ENCODE data around the gene WDR5B. TPM values are rescaled to one million over a fixed set of nuclear protein-coding genes. Genes with fewer than 3 reads are reported as not detected.
"Not testable (repeated sequence)": the region's sequence is repeated elsewhere in the genome, so short reads cannot be mapped to it uniquely, and the experiment has no call there.

WDR5B gene
- total RNA-seq, 1 experiment from 2014 or later, result 10.5 TPM

DNA sequence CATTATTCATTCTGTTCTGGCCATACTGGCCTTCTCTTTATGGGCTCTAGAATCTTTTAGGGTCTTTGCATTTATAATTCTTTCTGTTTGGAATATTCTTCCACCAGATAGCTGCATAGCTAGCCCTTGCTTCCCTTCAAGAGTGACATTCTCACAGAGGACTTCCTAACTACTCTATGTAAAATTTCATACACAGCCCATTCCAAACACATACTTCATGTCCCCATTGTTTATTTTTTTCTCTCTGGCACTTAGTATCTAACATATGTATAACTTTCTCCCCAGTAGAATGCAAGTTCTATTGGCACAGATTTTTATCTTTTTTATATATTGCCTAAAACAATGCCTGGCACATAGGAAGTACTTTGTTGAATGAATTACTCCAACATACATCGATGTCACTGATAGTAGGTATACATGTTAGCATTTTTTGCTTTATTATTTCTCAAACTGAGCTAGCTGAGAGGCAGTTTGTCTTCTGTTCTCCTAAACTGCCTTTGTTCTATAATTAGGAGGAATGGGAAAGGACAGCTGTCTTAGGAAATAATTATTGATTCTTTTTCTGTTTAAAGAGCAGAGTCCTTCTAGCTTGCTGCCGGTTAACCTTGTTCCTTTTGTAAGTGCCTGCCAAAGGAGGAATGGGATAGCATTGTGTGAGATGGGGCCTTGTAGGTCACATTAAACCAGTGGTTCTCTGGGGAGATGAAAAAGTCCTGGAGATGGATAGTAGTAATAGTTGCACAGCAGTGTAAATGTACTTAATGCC lies 24.0 kb downstream of the WDR5B start:
- H3K4me3 ChIP-seq, result no peak overlapping the region
- H3K9me3 ChIP-seq, result no peaks in the 10 kb centered on the region
- peaks cover 2% of the 10 kb centered on the region; the same call in 1 of the 2 replicates for H3K36me3 ChIP-seq
- no peaks in the 10 kb centered on the region for H3K27me3 ChIP-seq
- DNase-seq, result no peak

DNA sequence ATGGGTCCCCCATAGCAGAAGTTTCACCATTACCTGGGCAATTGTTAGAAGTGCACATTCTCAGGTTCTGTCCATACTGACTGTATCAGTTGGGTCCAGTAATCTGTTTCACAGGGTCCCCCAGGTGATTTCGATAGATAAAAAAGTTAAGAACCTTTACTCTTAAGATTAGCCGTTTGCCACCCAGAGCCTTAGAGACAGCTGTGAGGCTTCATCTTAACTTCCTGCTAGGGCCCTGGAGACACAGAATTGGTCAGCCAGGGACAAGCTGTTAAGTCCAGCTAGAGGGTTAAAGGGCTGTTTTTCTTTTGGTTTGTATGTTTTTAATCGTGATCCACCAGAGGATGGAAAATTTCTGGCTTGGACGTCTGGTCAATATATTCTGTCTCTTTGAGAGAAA lies 25.2 kb downstream of the WDR5B start:
- Histone ChIP-seq H3K9me3 (no peaks in the 10 kb centered on the region), H3K4me3 (no peak overlapping the region), H3K36me3 (peaks cover 2% of the 10 kb centered on the region), H3K27me3 (no peaks in the 10 kb centered on the region)
- DNase-seq, result no peak

DNA sequence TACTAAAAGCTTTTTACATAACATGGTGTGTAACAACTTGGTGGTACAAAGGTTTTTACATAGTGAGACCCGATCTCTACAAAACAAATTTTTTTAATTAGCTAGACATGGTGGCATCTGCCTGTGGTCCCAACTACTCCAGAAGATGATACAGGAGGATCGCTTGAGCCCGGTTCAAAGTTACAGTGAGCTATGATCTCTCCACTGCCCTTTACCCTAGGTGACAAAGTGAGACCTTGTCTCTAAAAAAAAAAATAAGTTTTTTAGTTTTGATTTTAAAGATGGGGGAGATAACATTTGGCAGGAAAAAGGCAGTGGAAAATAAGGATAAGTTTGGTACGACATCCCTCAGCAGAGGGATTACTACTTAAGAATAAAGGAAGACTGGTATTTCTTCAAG lies 26.0 kb downstream of the WDR5B start:
- no peaks in the 10 kb centered on the region for H3K9me3 ChIP-seq
- H3K27me3 ChIP-seq, result no peaks in the 10 kb centered on the region
- H3K36me3 ChIP-seq, result peaks cover 4% of the 10 kb centered on the region
- H3K4me3 ChIP-seq, result no peak overlapping the region
- DNase-seq, result no peak

DNA sequence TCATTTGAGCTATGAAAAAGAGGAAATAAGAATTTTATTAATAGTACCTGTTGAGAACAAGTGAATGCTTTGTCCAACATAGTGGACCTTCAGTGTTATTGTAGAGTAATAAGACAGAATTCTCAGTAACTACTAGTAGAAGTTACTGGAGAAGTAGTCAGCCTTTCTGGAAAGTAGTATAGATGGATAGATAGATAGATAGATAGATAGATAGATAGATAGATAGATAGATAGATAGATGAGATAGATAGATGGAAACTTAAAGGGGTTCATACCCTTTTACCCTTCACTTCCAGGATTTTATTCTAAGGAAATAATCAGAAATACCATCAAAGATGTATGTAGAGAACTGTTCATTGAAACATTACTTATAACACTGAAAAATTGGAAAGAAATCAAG lies 26.7 kb downstream of the WDR5B start:
- no peaks in the 10 kb centered on the region for H3K27me3 ChIP-seq
- no peak for DNase-seq
- peaks cover 4% of the 10 kb centered on the region for H3K36me3 ChIP-seq
- H3K9me3 ChIP-seq, result no peaks in the 10 kb centered on the region
- H3K4me3 ChIP-seq, result no peak overlapping the region

DNA sequence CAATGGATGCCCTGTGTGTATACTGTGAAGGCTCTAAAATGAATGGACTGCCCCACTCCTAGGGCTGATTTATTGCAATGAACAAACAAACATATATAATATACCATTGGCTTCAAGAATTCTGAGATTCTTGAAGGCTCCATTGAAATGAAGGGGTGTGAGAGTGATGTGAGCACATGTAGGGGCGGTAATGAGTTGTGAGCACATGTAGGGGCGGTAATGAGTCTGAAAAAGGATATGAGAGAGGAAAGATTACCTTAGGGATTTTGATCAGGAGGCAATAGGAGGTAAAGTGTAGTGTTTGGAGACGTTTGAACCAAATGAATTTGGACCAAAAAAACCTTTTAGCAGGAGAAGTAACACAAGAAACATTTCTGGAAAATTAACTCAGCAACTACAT lies 28.2 kb downstream of the WDR5B start:
- Histone ChIP-seq H3K4me3 (no peak overlapping the region), H3K36me3 (peaks cover 4% of the 10 kb centered on the region), H3K9me3 (no peaks in the 10 kb centered on the region), H3K27me3 (no peaks in the 10 kb centered on the region)
- DNase-seq, result no peak

DNA sequence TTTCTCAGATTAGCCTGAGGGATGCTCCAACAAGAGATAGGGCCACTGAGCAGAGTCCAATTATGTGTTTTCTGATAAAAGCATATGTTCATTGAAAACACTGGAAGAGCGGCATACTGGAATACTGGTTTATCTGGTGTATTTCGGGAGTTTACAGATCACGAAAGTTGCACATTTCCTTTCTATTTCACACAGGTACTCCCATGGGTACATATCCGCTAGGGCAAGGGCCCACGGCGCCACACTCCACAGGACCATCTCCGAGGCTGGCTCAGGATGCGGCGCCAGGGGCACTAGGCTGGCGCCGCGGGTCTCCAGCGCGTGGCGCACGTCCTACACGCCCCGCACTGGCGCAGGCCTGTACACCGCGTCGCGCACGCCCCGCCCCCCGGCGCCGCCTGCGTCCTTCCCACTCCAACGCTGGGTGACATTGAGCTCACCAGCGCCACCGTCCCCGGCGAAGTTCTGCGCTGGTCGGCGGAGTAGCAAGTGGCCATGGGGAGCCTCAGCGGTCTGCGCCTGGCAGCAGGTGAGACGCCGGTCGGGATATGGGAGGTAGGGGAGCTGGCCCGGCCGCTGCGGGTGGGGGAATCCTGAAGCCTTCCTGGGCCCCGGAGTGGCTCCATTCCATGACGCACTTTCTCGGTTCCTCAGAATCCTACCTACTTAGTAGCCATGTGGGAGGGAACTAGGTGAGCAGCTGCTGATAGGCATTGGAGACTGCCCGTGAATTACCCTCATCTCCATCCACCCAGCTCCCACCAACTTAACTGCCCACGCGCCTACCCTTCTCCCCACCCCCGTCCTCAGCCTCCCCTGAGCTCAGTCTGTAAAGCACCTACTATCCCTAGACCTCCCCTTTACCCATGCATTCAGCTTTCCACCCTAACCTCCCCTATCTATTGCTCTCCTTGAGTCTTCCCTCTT lies 31.8 kb downstream of the WDR5B start, which contains the start of gene FAM162A:
TSS of gene FAM162A (plus strand) at position 412 of the 927 bp plus-strand sequence. CDS start at position 496, 84 bp downstream.
- peak; percentile 93 for DNase-seq
- peak within 1 kb of the TSS; percentile 89 for H3K4me3 ChIP-seq
- no peaks in the 10 kb centered on the region for H3K27me3 ChIP-seq
- peaks cover 11% of the 10 kb centered on the region for H3K36me3 ChIP-seq
- H3K9me3 ChIP-seq, result no peaks in the 10 kb centered on the region

DNA sequence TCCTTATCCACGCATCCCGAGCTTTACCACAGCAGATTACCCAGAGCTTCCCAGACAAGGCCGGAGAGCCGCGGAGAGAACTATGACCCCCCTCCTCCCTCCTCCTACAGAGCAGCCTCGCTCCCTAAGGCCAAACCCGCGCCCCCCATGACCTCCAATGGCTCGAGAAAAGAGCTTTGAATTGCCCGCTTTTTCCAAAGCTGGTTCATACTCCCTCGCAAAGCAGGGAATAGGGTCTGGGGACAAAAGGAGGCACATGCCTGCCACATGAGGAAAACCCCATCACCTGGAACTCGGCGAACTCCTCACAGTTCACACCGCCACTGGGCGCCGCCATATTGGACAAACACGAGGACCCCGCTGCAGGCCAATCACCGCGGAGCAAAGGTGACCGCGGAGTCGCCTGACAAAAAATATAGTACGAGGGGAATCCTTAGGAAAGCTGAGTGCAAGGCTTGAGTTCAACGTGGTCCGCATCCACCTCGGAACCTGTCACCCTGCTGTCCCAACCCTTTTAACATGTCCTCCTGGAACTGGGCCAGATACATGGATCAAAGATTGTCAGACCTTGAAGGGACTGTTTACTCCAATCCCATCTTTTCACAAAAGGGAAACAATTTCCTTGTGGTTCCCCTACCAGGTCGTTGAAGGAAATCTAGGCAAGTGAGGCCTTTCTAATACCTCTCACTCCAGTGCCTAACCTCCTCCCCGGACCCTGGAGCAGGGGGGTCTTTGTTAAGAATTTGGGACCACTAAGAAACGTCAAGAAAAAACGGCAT lies 32.8 kb downstream of the WDR5B start, which contains the start of gene MIX23:
TSS of gene MIX23 (minus strand) at position 344 of the 779 bp plus-strand sequence. CDS start at position 337, 7 bp downstream.
- Histone ChIP-seq H3K27me3 (no peaks in the 10 kb centered on the region), H3K4me3 (peak within 1 kb of the TSS; percentile 89), H3K36me3 (peaks cover 14% of the 10 kb centered on the region), H3K9me3 (no peaks in the 10 kb centered on the region)
- peak; percentile 91 for DNase-seq

DNA sequence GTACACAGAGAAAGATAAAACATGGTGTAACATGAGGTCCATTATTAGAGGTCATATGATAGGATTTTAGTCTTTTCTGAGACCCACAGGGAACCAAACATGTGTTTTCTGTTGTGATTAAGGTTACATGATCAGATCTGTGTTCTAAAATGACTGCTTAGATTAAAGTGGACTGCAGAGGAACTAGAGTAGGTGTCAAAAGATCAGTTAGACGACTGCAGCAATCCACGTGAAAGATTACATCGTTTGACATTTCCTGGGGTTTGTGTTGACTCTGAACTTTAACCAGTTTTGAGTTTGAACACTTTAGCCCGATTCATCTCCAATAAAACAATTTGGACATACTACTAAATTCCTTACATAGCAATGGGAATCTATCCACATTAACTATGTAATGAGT lies 37.9 kb downstream of the WDR5B start:
- no peak overlapping the region for H3K4me3 ChIP-seq
- H3K9me3 ChIP-seq, result no peaks in the 10 kb centered on the region
- no peaks in the 10 kb centered on the region for H3K27me3 ChIP-seq
- peaks cover 16% of the 10 kb centered on the region for H3K36me3 ChIP-seq
- no peak for DNase-seq

DNA sequence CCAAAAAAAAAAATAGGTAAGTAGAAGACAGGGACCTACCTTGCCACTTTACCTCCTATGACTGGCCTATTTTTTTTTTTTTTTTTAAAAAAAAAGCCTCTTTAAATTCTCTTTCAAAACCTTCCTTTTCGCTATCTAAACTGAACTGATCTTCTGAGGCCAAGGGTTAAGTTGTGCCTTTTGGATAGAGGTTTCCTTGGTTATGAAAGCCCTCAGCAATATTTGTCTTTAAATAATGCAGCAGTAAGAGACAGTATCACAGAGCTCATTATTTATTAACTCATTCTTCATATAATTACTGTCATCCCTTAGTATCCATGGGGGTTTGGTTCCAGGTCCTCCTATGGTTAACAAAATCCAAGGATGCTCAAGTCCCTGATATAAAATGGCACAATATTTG lies 41.8 kb downstream of the WDR5B start:
- DNase-seq, result no peak
- peaks cover 31% of the 10 kb centered on the region for H3K36me3 ChIP-seq
- H3K4me3 ChIP-seq, result no peak overlapping the region
- no peaks in the 10 kb centered on the region for H3K9me3 ChIP-seq
- H3K27me3 ChIP-seq, result no peaks in the 10 kb centered on the region

DNA sequence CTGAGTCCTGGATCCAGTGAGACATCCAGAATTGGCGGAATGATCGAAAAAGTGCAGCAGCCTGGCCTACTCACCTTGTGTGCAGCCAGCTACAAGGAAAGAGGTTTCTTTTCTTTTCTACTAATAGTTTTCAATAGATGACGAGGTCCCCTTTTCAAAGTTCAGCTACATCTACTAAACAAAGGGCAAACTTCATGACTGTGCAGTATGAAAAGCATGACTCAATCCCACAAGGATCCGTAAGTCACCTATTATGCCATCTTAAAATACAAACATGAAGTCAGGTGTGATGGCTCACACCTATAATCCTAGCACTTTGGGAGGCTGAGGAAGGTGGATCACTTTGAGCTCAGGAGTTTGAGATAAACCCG lies 49.5 kb downstream of the WDR5B start:
- Histone ChIP-seq H3K9me3 (no peaks in the 10 kb centered on the region), H3K36me3 (peaks cover 50% of the 10 kb centered on the region), H3K27me3 (no peaks in the 10 kb centered on the region), H3K4me3 (no peak overlapping the region)
- no peak for DNase-seq

DNA sequence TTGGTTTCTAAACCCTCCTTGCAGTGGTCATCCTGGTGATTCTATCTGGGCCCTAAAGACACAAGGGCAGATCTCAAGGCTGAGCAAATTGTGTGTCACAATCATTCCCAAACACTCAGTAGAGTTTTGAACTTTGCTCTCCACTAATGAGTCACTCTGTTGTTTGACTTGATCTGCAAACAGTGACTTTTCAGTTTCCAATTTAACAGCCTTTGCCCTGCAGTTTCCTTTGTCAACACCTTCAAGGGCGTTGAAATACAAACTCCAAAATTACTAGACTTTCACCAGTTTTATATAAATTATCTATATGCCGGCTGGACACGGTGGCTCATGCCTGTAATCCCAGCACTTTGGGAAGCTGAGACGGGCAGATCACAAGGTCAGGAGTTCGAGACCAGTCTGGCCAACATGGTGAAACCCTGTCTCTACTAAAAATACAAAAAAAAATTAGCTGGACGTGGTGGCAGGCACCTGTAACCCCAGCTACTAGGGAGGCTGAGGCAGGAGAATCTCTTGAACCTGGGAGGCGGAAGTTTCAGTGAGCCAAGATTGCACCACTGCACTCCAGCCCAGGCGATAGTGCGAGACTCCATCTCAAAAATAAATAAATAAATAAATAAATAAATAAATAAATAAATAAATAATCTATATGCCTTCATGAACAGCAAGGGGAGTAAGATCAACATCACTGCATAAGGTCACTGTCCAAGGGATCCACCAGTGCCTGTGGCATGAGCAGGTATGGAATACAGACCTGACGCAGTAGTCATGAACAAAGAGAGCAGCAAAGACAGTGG lies 50.1 kb downstream of the WDR5B start:
- not testable (repeated sequence) for H3K9me3 ChIP-seq, H3K4me3 ChIP-seq, H3K27me3 ChIP-seq, DNase-seq
- peaks cover 44% of the 10 kb centered on the region for H3K36me3 ChIP-seq

DNA sequence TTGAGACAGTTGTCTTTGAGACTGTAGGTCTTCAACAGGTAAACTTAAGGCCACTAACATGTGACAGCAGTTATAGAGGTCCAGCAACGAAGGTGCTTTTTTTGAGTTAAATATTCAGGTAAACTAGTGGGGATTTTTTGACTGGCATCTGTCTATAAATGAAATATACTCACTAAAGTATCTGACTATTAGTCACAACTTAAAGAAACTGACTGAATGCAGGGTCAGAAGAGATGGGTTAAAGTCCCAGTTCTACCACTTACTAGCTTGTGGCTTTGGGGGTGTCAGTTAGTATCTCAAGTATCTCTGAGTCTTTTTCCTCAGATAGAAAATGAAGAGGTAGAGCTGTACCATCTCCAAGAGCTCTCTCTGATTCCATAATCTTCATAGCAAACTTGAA lies 50.8 kb downstream of the WDR5B start:
- H3K36me3 ChIP-seq, result peaks cover 40% of the 10 kb centered on the region
- H3K27me3 ChIP-seq, result no peaks in the 10 kb centered on the region
- no peak for DNase-seq
- no peaks in the 10 kb centered on the region for H3K9me3 ChIP-seq
- H3K4me3 ChIP-seq, result no peak overlapping the region

DNA sequence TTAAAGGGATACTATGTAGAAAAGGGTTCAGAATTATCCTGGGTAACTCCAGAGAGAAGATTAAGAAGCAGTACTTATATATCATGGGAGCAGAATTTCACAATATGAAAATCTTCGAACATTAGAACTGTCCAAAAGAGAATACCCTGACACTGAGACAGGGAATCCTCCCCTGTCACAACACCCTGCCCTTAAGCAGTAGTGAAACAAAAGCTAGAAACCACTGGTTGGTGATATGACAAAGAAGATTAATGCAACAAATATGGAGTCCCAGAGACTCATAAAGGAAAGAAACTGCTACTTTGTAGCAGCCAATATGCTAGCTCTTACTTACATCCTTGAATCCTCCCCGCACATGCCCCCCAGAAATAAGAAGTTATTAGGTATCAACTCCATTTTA lies 51.4 kb downstream of the WDR5B start:
- DNase-seq, result no peak
- Histone ChIP-seq H3K36me3 (peaks cover 38% of the 10 kb centered on the region), H3K9me3 (no peaks in the 10 kb centered on the region), H3K27me3 (no peaks in the 10 kb centered on the region), H3K4me3 (no peak overlapping the region)
